ENCODE results near the gene HIVEP2.

HIVEP2 gene

DNA sequence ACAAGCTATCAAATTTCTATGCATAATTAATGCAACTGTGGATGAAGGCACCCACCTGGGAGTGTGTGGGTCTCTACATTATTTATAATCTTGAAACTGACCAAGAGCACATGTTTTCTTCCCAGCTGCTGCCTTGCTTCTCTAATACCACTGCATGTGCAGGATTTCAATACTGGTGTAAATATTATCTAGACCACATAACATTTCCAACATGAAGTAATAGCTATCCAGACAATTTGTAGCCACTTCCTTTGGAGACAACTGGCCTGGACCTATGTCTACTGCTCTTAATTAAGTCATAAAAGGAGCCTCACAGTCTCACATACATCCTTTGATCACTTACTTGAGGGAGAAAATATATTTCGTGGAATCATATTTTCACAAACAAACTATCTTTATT, 180.7 kb downstream of the HIVEP2 start:
- DNase-seq, result no peak

GRCh38 chr6:142763205-142763604, 181.8 kb downstream of the HIVEP2 start:
- no peak for DNase-seq

GRCh38 chr6:142761756-142762155, 183.2 kb downstream of the HIVEP2 start:
- no peak for DNase-seq

GRCh38 chr6:142760152-142760551, 184.8 kb downstream of the HIVEP2 start:
- DNase-seq, result no peak

DNA sequence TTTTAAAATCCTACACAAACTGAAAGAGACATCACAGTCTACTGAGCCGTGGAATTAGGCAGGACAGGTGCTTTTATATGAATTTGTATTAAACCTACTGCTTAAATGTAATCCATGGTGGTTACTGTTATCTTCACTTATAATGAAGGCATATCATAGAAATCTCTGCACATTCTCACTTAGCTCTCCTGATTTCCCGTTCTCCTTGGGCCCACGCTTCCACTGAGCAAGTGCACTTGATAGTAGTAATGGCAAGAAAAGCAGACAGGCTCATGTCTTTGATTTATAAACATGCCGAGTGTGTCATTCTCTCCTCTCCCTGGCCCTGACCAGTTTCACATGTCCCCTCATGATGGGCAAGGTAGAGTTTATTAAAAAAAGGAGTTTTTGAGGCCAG, 186.3 kb downstream of the HIVEP2 start:
- no peak for DNase-seq

- DNase-seq, result no peak
Observed at GRCh38 chr6:142757852-142758628, 186.9 kb downstream of the HIVEP2 start.

DNA sequence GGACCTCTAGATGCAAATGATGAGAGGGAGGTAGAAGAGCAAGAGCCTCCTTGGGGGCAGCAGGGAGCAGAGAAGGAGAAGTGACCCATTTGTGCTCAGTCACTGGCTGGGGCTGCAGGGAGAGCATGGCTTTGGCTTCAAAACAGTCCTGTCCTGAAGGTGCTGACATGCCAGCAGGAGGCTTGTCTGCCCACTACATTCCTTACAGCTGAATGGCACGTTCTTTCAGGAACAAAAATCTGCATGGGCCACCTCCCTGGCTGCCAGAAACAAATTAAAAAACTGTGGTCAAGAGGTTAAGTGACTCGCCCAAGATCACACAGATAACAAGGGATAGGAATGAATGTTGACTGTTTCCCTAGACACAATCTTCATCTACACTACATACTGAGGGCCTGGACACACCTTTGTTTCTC, 188.8 kb downstream of the HIVEP2 start:
- peak; percentile 18 for DNase-seq

DNA sequence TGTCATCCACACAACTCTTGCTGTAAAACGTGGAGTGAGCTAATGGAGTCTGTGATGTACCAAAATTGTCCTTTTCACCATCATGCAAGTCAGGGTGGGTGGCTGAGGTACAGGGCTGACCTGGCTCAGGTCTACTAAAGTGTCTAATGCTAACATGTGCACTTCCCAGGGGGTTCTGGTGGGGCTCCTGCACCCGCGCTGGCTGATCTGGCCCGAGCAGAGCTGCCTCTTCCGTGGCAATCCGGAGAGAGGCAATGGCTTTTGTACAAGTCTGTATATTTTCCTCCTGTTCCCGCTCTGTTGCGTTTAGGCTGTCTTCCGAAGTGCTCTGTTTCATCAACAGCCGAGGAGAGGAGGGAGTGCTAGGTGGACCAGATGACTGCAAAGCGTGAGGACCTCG, 191.8 kb downstream of the HIVEP2 start:
- DNase-seq, result no peak

DNA sequence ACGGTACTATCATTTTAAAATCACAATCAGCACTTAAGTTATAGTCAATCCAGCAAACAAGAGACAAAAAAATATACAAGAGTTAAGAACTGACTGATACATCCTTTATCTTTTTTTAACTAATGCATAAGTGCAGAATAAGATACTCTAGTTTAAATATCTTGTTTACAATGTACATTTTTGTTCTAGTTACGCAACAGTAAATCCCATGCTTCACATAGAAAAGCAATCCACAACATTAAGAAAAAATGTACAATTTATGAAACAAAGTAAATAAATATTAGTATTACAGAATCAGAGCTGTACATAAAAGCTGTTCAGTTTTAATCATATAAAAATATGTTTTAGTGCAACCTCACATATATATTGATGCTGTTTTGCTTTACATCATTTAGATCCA, 192.6 kb downstream of the HIVEP2 start:
- no peak for DNase-seq

DNA sequence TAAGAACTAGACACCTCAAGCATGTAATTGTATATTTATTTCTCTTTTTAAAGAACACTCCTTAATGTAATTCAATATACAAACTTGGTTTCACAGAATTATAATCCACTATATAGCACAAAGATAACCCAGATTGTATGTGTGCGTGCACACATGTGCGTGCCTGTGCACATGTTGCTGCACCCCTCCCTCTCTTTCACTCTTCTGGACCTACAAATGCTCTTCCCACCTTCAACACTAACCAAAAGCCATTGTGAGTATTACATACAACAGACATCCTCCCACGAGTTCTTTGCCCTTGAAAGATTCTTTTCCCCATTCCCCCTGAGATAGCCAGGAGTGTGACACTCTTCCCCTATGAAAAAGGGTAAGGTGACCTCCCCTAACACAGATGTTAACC, 193.5 kb downstream of the HIVEP2 start:
- DNase-seq, result no peak

- no peak for DNase-seq
Observed at GRCh38 chr6:142750998-142751397, 194.0 kb downstream of the HIVEP2 start.

DNA sequence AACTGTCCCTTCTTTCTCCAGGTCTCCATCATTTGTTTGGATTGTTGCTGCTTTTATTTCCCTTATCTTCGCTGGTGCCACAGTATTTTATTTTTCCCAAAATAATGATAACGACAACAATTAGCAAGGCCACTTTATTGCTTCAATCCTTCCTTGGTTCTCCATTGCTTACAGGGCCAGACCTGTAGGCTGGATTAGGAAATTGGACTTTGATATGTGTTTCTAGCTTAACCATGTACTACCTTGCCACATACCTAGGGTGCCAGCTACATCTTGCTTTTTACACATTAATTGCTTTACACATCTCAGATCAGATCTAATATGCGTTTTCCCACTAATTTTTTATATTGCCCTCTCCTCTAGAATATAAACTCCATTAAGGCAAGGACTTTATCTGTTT, 195.4 kb downstream of the HIVEP2 start:
- no peak for DNase-seq

- DNase-seq, result peak; percentile 17
Observed at GRCh38 chr6:142746524-142746923, 198.5 kb downstream of the HIVEP2 start.

GRCh38 chr6:142744836-142745235, 200.1 kb downstream of the HIVEP2 start:
- no peak for DNase-seq

- DNase-seq, result no peak
Observed at GRCh38 chr6:142740449-142740848, 204.5 kb downstream of the HIVEP2 start.

- DNase-seq, result no peak
Observed at GRCh38 chr6:142738731-142739130, 206.2 kb downstream of the HIVEP2 start.

DNA sequence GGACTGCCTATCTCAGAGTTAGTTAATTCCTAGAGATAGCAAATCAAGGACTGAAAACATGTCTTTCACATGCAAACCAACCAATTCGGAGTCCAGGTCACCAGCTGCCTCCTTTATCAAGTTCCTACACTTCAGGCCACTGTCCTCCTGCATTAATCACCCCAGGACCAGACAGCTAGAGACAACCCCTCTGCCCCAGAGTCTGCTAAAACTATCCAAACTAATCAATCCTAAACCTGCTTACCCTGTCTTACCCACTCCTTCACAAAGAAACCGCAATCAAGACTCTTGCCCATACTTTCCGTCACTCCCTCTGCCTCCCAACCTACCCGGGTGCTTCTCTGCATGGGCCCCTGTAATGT, 207.0 kb downstream of the HIVEP2 start:
- no peak for DNase-seq

DNA sequence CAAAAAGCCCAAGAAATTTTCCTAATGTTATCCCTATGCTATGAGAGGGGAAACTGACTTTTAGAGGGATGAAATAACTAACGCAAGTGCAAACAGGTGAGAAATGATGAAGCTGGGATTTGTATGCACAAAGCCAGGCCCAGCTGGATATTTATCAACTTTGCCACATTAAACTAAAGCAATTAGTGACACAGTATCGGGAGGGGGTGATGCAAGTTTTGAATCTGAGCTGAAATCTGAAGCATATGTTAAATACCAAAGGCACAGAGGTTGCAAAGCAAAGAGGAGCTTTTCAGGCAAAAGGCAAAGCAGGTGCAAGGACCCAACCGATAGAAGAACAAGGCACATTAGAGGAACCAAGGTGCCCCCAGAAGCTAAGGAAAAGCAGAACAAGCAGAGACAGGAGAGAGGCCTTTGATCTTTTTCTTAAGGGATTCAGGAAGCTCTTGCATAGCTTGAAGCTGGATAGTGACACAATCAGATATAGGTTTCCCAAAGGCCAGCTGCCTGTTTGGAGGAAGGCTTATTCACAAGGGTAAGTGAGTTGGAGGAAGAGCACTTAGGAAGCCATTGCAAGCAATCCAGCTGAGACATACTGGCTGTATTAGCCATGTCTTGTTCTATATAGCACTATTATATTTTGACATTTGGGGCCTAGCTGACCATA, 207.5 kb downstream of the HIVEP2 start:
- no peak for DNase-seq

DNA sequence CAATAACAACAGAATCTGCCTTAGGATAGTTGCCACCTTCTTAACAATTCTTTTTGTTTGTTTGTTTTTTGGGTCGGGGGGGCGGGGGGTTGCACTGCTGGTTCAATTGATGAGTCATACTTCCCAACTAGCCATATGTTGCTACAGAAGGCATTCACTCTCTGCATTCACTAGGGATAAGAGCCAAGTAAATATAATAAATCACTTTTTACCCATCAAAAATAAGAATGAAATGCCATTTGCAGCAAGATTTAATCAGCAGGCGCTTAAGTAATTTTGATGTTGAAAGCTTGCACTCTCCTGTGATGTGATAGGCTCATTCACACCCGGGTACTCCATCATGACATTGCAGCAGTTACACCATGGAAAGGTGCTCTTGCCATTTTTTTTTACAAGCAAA, 209.8 kb downstream of the HIVEP2 start:
- no peak for DNase-seq

DNA sequence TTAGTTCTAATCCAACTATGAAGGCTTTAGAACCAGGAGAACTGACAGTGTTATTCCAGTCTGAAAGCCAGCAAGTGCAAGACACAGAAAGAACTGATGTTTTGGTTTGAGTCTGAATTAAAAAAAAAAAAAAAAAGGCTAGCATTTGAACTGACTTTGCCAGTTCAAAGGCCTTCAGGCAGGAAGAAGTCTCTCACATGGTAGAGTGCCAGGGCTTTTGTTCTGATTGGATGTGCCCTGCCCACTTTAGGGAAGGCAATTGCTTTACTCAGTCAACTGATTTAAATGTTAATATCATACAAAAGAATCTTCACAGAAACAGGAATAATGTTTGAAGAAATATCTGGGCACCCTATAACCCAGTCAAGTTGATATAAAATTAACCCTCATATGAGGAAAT, 212.2 kb downstream of the HIVEP2 start:
- no peak for DNase-seq

- DNase-seq, result no peak
Observed at GRCh38 chr6:142731611-142732010, 213.4 kb downstream of the HIVEP2 start.

GRCh38 chr6:142729618-142730017, 215.4 kb downstream of the HIVEP2 start:
- DNase-seq, result no peak

- no peak for DNase-seq
Observed at GRCh38 chr6:142728910-142729481, 216.0 kb downstream of the HIVEP2 start.

DNA sequence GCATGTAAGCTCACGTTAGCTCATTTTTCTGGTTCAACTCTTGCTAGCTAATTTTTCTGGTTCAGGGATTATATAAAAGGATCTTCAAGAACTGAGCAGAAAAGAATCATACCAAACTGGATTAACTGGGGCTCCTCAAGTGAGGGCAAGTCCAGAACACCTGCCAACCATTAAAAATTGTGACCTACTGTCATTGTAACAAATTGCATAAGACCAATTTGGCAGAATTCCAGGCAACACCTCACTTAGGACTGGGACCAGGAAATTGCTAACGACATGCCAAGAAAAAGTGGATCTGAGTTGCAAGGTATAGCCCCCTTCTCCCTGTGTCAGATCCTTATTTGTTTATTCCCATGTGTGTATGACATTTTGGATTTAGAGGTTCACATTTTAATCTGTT, 216.6 kb downstream of the HIVEP2 start:
- no peak for DNase-seq
